Measurements from ENCODE around the gene AADACL3.

Gene AADACL3

GRCh38 chr1:12764016-12764415, 48.1 kb downstream of the AADACL3 start:
- no peak overlapping the region for H3K4me3 ChIP-seq (ENCODE audit: low read length)
- no peak for TF ChIP-seq CTCF (conservative IDR thresholded peaks at IDR 0.05; ENCODE audit: low read length)
- no peak for DNase-seq (ENCODE audit: low read depth)

- no peak for DNase-seq (ENCODE audit: low read depth)
- no peak for TF ChIP-seq CTCF (conservative IDR thresholded peaks at IDR 0.05; ENCODE audit: low read length)
- H3K4me3 ChIP-seq (ENCODE audit: low read length), result no peak overlapping the region
Observed at GRCh38 chr1:12769031-12769430, 53.1 kb downstream of the AADACL3 start.

DNA sequence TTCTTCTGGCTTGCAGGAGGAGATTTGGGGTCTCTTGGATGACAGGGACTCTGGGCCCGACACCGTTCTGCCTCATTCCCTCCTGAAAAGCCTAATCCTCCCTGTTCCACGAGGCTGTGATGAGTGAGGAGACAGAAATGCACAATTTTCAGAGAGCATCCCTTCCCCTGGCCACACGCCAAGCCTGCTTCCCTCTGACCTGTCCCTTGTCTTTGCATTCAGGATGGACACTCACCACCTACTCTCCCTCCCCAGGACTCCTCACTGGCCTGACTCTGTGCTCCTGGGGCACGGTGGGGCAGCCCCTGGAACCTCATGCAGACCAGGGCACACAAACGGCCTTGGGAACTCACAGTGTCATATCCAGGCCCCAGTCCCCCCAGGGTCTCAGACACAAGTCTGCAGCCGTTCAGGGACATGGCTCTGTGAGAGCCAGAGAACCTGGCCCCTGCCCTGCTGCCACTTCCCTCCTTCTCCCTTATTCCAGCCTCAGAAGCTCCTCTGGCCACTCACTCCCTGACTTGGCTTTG, 54.1 kb downstream of the AADACL3 start:
- H3K4me3 ChIP-seq (ENCODE audit: low read length), result no peak overlapping the region
- no peak for TF ChIP-seq CTCF (conservative IDR thresholded peaks at IDR 0.05; ENCODE audit: low read length)
- DNase-seq (ENCODE audit: low read depth), result no peak

- no peak for TF ChIP-seq CTCF (conservative IDR thresholded peaks at IDR 0.05; ENCODE audit: low read length)
- H3K4me3 ChIP-seq (ENCODE audit: low read length), result no peak overlapping the region
- no peak for DNase-seq (ENCODE audit: low read depth)
Observed at GRCh38 chr1:12770620-12771019, 54.7 kb downstream of the AADACL3 start.

DNA sequence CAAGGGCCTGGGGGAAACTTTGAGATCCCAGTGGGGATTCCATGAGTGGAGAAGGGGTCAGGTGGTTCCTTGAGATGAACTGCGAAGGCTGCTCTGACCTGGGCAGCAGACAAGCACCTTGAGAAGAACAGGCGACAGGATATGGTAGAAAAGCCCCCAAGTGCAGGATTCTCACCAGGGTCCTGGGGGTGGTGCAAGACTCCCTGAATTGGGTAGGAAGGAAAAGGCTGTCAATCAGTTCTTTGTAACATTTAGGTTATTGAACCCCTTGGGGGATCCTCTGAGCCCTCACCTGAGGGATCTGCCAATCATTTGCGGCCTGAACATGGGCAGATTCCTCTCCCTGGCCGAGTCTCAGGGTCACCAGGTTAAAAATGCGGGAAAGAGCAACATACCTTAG, 55.3 kb downstream of the AADACL3 start:
- no peak overlapping the region for H3K4me3 ChIP-seq (ENCODE audit: low read length)
- DNase-seq (ENCODE audit: low read depth), result no peak
- TF ChIP-seq CTCF (conservative IDR thresholded peaks at IDR 0.05; ENCODE audit: low read length), result no peak

GRCh38 chr1:12772520-12772919, 56.6 kb downstream of the AADACL3 start:
- TF ChIP-seq CTCF (conservative IDR thresholded peaks at IDR 0.05; ENCODE audit: low read length), result no peak
- no peak overlapping the region for H3K4me3 ChIP-seq (ENCODE audit: low read length)
- DNase-seq (ENCODE audit: low read depth), result no peak

GRCh38 chr1:12773438-12773837, 57.5 kb downstream of the AADACL3 start, which contains the start of gene PRAMEF12:
Gene PRAMEF12 (plus strand): TSS chr1:12773738. CDS start chr1:12774868, 1,130 bp downstream.
- H3K4me3 ChIP-seq (ENCODE audit: low read length), result no peak within 1 kb of the TSS
- no peak for DNase-seq (ENCODE audit: low read depth)
- no peak for TF ChIP-seq CTCF (conservative IDR thresholded peaks at IDR 0.05; ENCODE audit: low read length)
